Measurements from ENCODE around the gene ZMIZ1.

DNA sequence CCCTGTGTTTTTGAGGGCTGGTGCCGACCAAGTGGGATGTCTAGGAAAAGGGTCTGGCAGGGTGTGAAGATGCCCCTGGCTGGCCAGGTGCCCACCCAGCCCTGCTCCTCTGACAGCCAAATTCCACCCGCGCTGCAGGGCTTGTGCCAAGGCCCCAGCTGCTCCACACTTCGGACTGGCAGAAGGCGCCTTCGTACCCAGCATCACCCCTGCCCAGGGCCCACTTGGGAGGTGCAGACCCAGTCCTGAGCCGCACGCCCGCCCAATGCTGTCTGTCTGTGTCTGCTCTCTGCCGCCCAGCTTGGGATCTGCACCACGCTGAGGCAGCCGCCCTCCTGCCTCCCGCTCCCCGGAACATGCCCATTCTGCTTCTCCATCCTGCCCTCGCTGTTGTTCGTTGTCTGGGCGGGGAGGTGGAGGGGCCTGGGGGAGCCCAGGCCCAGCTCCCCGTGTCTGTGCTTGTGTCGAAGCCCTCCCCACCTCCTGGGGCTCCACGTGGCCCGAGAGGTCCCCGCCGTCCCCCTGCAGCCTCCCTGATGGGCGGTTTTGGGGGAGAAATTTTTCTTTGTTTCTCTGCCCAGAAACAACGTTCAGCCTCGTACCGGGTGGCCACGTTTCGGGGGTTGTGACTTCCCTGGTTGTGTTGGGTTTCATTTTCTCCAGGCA lies 241.6 kb downstream of the ZMIZ1 start:
- no peak for TF ChIP-seq ZNF175 (tag by site-specific recombination; IDR thresholded peaks at IDR 0.05)
- TF ChIP-seq, protein P1, sequence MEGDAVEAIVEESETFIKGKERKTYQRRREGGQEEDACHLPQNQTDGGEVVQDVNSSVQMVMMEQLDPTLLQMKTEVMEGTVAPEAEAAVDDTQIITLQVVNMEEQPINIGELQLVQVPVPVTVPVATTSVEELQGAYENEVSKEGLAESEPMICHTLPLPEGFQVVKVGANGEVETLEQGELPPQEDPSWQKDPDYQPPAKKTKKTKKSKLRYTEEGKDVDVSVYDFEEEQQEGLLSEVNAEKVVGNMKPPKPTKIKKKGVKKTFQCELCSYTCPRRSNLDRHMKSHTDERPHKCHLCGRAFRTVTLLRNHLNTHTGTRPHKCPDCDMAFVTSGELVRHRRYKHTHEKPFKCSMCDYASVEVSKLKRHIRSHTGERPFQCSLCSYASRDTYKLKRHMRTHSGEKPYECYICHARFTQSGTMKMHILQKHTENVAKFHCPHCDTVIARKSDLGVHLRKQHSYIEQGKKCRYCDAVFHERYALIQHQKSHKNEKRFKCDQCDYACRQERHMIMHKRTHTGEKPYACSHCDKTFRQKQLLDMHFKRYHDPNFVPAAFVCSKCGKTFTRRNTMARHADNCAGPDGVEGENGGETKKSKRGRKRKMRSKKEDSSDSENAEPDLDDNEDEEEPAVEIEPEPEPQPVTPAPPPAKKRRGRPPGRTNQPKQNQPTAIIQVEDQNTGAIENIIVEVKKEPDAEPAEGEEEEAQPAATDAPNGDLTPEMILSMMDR (tag by site-specific recombination; IDR thresholded peaks at IDR 0.05): no peak
- no peak for TF ChIP-seq MZF1 (tag by site-specific recombination; IDR thresholded peaks at IDR 0.05; ENCODE audit: borderline replicate concordance)
- no peak for TF ChIP-seq ZNF830 (tag by site-specific recombination; IDR thresholded peaks at IDR 0.05; ENCODE audit: low read depth)
- TF ChIP-seq ZNF549 (tag by site-specific recombination; IDR thresholded peaks at IDR 0.05): no peak
- TF ChIP-seq, protein P2, sequence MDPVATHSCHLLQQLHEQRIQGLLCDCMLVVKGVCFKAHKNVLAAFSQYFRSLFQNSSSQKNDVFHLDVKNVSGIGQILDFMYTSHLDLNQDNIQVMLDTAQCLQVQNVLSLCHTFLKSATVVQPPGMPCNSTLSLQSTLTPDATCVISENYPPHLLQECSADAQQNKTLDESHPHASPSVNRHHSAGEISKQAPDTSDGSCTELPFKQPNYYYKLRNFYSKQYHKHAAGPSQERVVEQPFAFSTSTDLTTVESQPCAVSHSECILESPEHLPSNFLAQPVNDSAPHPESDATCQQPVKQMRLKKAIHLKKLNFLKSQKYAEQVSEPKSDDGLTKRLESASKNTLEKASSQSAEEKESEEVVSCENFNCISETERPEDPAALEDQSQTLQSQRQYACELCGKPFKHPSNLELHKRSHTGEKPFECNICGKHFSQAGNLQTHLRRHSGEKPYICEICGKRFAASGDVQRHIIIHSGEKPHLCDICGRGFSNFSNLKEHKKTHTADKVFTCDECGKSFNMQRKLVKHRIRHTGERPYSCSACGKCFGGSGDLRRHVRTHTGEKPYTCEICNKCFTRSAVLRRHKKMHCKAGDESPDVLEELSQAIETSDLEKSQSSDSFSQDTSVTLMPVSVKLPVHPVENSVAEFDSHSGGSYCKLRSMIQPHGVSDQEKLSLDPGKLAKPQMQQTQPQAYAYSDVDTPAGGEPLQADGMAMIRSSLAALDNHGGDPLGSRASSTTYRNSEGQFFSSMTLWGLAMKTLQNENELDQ (tag by site-specific recombination; IDR thresholded peaks at IDR 0.05; ENCODE audit: low read depth): no peak
- TF ChIP-seq, protein P3, sequence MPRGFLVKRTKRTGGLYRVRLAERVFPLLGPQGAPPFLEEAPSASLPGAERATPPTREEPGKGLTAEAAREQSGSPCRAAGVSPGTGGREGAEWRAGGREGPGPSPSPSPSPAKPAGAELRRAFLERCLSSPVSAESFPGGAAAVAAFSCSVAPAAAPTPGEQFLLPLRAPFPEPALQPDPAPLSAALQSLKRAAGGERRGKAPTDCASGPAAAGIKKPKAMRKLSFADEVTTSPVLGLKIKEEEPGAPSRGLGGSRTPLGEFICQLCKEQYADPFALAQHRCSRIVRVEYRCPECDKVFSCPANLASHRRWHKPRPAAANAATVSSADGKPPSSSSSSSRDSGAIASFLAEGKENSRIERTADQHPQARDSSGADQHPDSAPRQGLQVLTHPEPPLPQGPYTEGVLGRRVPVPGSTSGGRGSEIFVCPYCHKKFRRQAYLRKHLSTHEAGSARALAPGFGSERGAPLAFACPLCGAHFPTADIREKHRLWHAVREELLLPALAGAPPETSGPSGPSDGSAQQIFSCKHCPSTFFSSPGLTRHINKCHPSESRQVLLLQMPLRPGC (tag by site-specific recombination; IDR thresholded peaks at IDR 0.05): no peak
- TF ChIP-seq, protein P4, sequence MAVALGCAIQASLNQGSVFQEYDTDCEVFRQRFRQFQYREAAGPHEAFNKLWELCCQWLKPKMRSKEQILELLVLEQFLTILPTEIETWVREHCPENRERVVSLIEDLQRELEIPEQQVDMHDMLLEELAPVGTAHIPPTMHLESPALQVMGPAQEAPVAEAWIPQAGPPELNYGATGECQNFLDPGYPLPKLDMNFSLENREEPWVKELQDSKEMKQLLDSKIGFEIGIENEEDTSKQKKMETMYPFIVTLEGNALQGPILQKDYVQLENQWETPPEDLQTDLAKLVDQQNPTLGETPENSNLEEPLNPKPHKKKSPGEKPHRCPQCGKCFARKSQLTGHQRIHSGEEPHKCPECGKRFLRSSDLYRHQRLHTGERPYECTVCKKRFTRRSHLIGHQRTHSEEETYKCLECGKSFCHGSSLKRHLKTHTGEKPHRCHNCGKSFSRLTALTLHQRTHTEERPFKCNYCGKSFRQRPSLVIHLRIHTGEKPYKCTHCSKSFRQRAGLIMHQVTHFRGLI (tag by site-specific recombination; IDR thresholded peaks at IDR 0.05): no peak
- TF ChIP-seq ZBTB7A (tag by site-specific recombination; IDR thresholded peaks at IDR 0.05; ENCODE audit: low read depth): no peak

Data from HEK293 (cell line).